Thoracic aorta (tissue), 2 donors: Measurements from ENCODE around the gene APC2. TPM values are rescaled to one million over a fixed set of nuclear protein-coding genes. Genes with fewer than 3 reads are reported as not detected.

Experiments used
- ATAC-seq: fragments of 150-250 bp; one replicate; pipeline ENCODE4 v1.8.0; 2017; ENCODE audit warnings: low read depth; ENCODE audit not compliant: insufficient number of reproducible peaks, low FRiP score
- DNase-seq: peaks from one replicate; pipeline ENCODE4 v3.0.0-alpha.2; 2020; ENCODE audit warnings: low spot score
- H3K27ac ChIP-seq, 2 donors: fragments of 200-600 bp; sonication (generic); 1 replicate in 1 of 2; 2 replicates in 1 of 2; pipeline ENCODE4 v1.5.1; 2016; ENCODE audit warnings: mild to moderate bottlenecking in 2 of 2, moderate library complexity in 2 of 2
- H3K27me3 ChIP-seq: fragments of 200-600 bp; sonication (generic); replicated peaks from 2 replicates; pipeline ENCODE4 v1.6.0; 2016; ENCODE audit warnings: mild to moderate bottlenecking; ENCODE audit not compliant: insufficient read depth
- H3K36me3 ChIP-seq: fragments of 200-600 bp; sonication (generic); one replicate; pipeline ENCODE4 v1.5.1; 2016
- H3K4me1 ChIP-seq, 2 donors: fragments of 200-600 bp; sonication (generic); 1 replicate in 1 of 2; 2 replicates in 1 of 2; pipeline versions ENCODE4 v1.5.1 to v1.6.0; 2016; ENCODE audit warnings: low read depth in 2 of 2, mild to moderate bottlenecking in 1 of 2; ENCODE audit not compliant: control insufficient read depth in 1 of 2
- H3K4me3 ChIP-seq: fragments of 200-600 bp; sonication (generic); 2 replicates; pipeline ENCODE4 v1.5.1; 2016; ENCODE audit warnings: mild to moderate bottlenecking
- H3K9me3 ChIP-seq: fragments of 200-600 bp; sonication (generic); 2 replicates; pipeline ENCODE4 v1.5.1; 2016
- CTCF ChIP-seq: fragments of 200-600 bp; sonication (generic); IDR thresholded peaks from one replicate; pipeline ENCODE4 v1.5.1; 2019; ENCODE audit warnings: antibody characterized with exemption
- total RNA-seq, 2 donors: library from RNA; depleted of rRNA; stranded (reverse); fragments of >200 nt; gene quantifications; one replicate each; pipeline versions ENCODE4 v1.1.0 to v1.2.3, GENCODE V29; 2016

Gene APC2
- total RNA-seq, 2 donors from 2014 or later = 0.41 to 0.78 TPM

- no peak for TF ChIP-seq CTCF
- Histone ChIP-seq H3K27me3 (no peaks in the 10 kb centered on the region), H3K4me1 (no peaks in the 10 kb centered on the region), H3K27ac (no peak overlapping the region), H3K36me3 (peaks cover 71% of the 10 kb centered on the region), H3K4me3 (no peak overlapping the region), H3K9me3 (no peaks in the 10 kb centered on the region)
- ATAC-seq (no peak), DNase-seq (no peak)
Measured at GRCh38 chr19:1424192-1424955, 25.5 kb upstream of the APC2 start.

GRCh38 chr19:1425102-1425837 is 24.7 kb upstream of the APC2 start:
- H3K36me3 ChIP-seq = peaks cover 73% of the 10 kb centered on the region
- DNase-seq (no peak), ATAC-seq (no peak)
- no peaks in the 10 kb centered on the region for H3K9me3 ChIP-seq
- no peaks in the 10 kb centered on the region for H3K27me3 ChIP-seq
- no peaks in the 10 kb centered on the region for H3K4me1 ChIP-seq
- TF ChIP-seq CTCF = no peak
- H3K4me3 ChIP-seq = no peak overlapping the region
- no peak overlapping the region for H3K27ac ChIP-seq

- TF ChIP-seq CTCF = no peak
- DNase-seq (no peak), ATAC-seq (no peak)
- Histone ChIP-seq H3K36me3 (peaks cover 69% of the 10 kb centered on the region), H3K9me3 (no peaks in the 10 kb centered on the region), H3K4me1 (no peaks in the 10 kb centered on the region), H3K27me3 (no peaks in the 10 kb centered on the region), H3K4me3 (no peak overlapping the region), H3K27ac (no peak overlapping the region)
Measured at GRCh38 chr19:1425902-1426301, 24.0 kb upstream of the APC2 start.

DNA sequence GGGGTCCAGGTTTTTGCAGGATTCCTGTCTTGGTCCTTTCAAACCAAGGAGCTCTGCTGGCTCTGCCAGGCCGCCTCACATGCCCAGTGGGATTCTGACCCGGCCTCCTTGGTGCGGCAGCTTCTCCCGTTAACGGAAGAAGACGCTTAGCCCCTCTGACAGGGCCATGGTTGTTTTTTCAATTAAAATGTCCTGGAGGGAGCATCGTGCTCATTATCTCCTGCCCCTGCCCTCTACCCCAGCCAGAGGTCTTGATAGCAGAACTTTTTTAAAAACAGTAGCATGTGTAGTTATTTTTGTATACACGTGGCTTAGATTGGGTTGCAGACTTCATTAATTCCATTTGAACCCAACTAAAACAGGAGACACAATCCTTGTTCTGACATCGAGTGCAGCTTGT is 23.2 kb upstream of the APC2 start:
- ATAC-seq = no peak
- Histone ChIP-seq H3K9me3 (no peaks in the 10 kb centered on the region), H3K27ac (no peak overlapping the region), H3K27me3 (no peaks in the 10 kb centered on the region), H3K4me1 (no peaks in the 10 kb centered on the region), H3K36me3 (peaks cover 64% of the 10 kb centered on the region), H3K4me3 (no peak overlapping the region)
- DNase-seq = no peak
- no peak for TF ChIP-seq CTCF

DNA sequence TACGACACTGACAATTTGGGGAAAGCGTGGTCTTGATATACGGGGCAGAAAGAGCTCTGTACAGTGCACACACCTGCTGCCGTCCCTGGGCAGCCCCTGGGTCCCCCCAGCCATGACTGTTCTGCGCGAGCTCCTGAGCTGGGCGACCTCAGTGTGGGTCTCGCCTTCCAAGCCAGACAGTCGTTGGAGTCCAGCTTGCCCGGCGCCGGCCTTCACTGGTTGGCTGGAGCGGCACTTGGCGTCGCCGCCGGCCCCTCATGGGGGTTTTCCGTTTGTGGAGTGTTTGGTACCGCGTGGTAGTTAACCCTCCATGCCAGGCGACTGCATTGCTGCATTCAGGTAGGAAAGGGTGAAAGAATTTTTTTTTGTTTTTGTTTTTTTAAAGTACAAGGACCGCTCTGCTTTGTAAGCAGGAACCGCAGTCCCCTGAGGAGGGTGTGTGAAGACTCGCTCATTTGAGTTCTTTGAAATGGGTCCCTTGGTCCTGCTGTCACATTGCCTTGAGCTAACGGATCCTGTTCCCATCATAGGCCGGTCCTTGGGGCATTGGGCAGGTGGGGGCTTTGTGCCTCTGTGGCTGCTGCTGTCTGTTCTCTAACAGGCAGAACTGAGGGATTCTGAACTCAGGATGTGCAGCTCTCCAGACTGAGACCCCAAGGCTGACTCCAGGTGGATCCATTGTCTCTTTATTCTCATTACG is 22.6 kb upstream of the APC2 start:
- H3K27ac ChIP-seq = no peak overlapping the region
- DNase-seq (no peak), ATAC-seq (no peak)
- H3K4me3 ChIP-seq = no peak overlapping the region
- no peaks in the 10 kb centered on the region for H3K9me3 ChIP-seq
- no peaks in the 10 kb centered on the region for H3K4me1 ChIP-seq
- H3K27me3 ChIP-seq = no peaks in the 10 kb centered on the region
- no peak for TF ChIP-seq CTCF
- H3K36me3 ChIP-seq = peaks cover 64% of the 10 kb centered on the region
